Esophagus muscularis mucosa (tissue), 4 donors: ENCODE data around the gene KCNJ6. TPM values are rescaled to one million over a fixed set of nuclear protein-coding genes. Genes with fewer than 3 reads are reported as not detected.

Experiments used
- DNase-seq: peaks from one replicate; pipeline ENCODE4 v3.0.0-alpha.2; 2017; ENCODE audit errors: extremely low spot score
- H3K27ac ChIP-seq, 4 donors: fragments of 200-600 bp; sonication (generic); replicated peaks in 1 of 4; 1 replicate in 3 of 4; 2 replicates in 1 of 4; pipeline ENCODE4 v1.5.1; 2016 to 2019; ENCODE audit warnings: mild to moderate bottlenecking in 1 of 4
- H3K27me3 ChIP-seq, 4 donors: fragments of 200-600 bp; sonication (generic); one replicate each; pipeline versions ENCODE4 v1.5.1 to v1.6.0; 2016 to 2019
- H3K36me3 ChIP-seq, 4 donors: fragments of 200-600 bp; sonication (generic); one replicate each; pipeline ENCODE4 v1.5.1; 2016 to 2019
- H3K4me1 ChIP-seq, 4 donors: fragments of 200-600 bp; sonication (generic); one replicate each; pipeline ENCODE4 v1.5.1; 2016 to 2019
- H3K4me3 ChIP-seq, 4 donors: fragments of 200-600 bp; sonication (generic); 1 replicate in 2 of 4; 2 replicates in 2 of 4; pipeline ENCODE4 v1.5.1; 2016 to 2019; ENCODE audit warnings: mild to moderate bottlenecking in 4 of 4, moderate library complexity in 1 of 4
- H3K9me3 ChIP-seq, 4 donors: fragments of 200-600 bp; sonication (generic); 1 replicate in 3 of 4; 2 replicates in 1 of 4; pipeline ENCODE4 v1.5.1; 2016 to 2019
- EP300 ChIP-seq: sonication (generic); formaldehyde crosslinking; IDR thresholded peaks from one replicate; pipeline ENCODE4 v1.6.1; 2017; ENCODE audit warnings: antibody characterized with exemption
- POLR2A ChIP-seq: fragments of 450-650 bp; IDR thresholded peaks from one replicate; pipeline ENCODE4 v1.6.1; 2017; ENCODE audit warnings: antibody characterized with exemption, moderate library complexity, mild to moderate bottlenecking, low read depth
- POLR2AphosphoS5 ChIP-seq, 2 donors: sonication (generic); formaldehyde crosslinking; IDR thresholded peaks; one replicate each; pipeline ENCODE4 v1.6.1; 2017; ENCODE audit warnings: antibody characterized with exemption in 2 of 2
- WGBS: methylation state at CpG from one replicate; pipeline ENCODE4 v1.1.5; 2018; 5-methylcytosine and 5-hydroxymethylcytosine counted together
- intact Hi-C: fragments of 100-400 bp; cut with DNase I; formaldehyde crosslinking; loops from one replicate; pipeline ENCODE4 v1.15.1; 2023
- total RNA-seq, 4 donors: library from RNA; depleted of rRNA; stranded (reverse); fragments of >200 nt; gene quantifications; one replicate each; pipeline versions ENCODE4 v1.1.0 to v1.2.1, GENCODE V29; 2016
- TF ChIP-seq, protein P1 (sequence below), 3 experiments: fragments of 200-600 bp in 2 of 3; fragments of 450-650 bp in 1 of 3; sonication (generic) in 2 of 3; IDR thresholded peaks; one replicate each; pipeline ENCODE4 v1.5.1; 2017 to 2019; ENCODE audit warnings: antibody characterized with exemption in 3 of 3, mild to moderate bottlenecking in 2 of 3, moderate library complexity in 1 of 3

The KCNJ6 gene
- total RNA-seq, 4 donors from 2014 or later: under 0.01 TPM; not detected in 2

DNA sequence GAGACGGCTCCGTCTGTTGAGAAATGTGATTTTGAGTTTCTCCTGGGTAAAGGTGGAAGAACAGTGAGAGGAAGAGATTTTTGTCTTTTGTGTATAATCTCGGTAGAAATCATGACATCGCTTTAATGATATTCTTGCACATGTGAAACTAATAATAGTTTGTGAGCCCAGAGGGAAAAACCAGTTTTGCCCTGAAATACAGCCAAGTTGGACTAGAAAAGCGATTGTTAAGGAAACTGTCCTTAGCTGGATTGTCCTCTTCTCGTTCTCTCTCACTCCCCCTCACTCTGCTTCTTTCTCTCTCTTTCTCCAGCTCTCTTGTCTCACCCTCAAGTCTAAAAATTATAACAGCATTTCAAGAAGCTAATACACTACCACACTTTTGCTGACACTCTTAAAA is 17.1 kb downstream of the KCNJ6 start:
- Histone ChIP-seq H3K4me3 (no peak overlapping the region), H3K9me3 (no peaks in the 10 kb centered on the region), H3K36me3 (no peaks in the 10 kb centered on the region), H3K27ac (no peak overlapping the region), H3K4me1 (no peaks in the 10 kb centered on the region), H3K27me3 (peaks cover 0 to 27% (median 0%) of the 10 kb centered on the region in 4 donors)
- no peak for DNase-seq
- intact Hi-C loops: no loop called here
- whole genome bisulfite sequencing: 37% methylated on average over 6 of the region's 6 CpGs
- TF ChIP-seq POLR2AphosphoS5 (IDR thresholded peaks at IDR 0.05): no peak
- TF ChIP-seq, protein P1, sequence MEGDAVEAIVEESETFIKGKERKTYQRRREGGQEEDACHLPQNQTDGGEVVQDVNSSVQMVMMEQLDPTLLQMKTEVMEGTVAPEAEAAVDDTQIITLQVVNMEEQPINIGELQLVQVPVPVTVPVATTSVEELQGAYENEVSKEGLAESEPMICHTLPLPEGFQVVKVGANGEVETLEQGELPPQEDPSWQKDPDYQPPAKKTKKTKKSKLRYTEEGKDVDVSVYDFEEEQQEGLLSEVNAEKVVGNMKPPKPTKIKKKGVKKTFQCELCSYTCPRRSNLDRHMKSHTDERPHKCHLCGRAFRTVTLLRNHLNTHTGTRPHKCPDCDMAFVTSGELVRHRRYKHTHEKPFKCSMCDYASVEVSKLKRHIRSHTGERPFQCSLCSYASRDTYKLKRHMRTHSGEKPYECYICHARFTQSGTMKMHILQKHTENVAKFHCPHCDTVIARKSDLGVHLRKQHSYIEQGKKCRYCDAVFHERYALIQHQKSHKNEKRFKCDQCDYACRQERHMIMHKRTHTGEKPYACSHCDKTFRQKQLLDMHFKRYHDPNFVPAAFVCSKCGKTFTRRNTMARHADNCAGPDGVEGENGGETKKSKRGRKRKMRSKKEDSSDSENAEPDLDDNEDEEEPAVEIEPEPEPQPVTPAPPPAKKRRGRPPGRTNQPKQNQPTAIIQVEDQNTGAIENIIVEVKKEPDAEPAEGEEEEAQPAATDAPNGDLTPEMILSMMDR (IDR thresholded peaks at IDR 0.05): no peak
- TF ChIP-seq EP300: no peak
- TF ChIP-seq POLR2A: no peak

DNA sequence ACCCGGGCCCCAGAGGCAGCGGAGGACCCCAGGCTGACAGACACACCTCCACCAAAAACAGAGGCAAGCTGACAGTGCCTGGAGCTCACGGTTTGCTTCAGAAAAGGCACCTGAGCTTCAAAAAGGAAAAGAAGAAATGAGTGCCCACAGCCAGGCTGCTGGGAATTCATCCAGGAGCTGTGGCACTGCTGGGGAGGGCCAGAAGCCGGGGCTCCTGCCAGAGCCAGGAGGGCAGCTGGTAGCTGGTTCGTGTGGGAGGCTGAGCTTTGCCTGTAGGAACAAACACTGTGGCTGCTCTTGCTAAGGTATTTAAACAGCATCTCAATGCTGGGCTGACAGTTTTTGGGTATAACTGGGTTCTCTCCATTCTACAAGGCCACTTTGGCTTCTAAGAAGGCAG is 19.5 kb downstream of the KCNJ6 start:
- H3K36me3 ChIP-seq: no peaks in the 10 kb centered on the region
- TF ChIP-seq POLR2AphosphoS5 (IDR thresholded peaks at IDR 0.05): no peak
- TF ChIP-seq EP300: no peak
- TF ChIP-seq, protein P1 (IDR thresholded peaks at IDR 0.05): no peak
- no peak overlapping the region for H3K4me3 ChIP-seq
- no peaks in the 10 kb centered on the region for H3K4me1 ChIP-seq
- WGBS: 71% methylated on average over 4 of the region's 5 CpGs
- peaks cover 0 to 29% (median 0%) of the 10 kb centered on the region in 4 donors for H3K27me3 ChIP-seq
- no peak for DNase-seq
- intact Hi-C loops: no loop called here
- H3K27ac ChIP-seq: no peak overlapping the region
- no peaks in the 10 kb centered on the region for H3K9me3 ChIP-seq

DNA sequence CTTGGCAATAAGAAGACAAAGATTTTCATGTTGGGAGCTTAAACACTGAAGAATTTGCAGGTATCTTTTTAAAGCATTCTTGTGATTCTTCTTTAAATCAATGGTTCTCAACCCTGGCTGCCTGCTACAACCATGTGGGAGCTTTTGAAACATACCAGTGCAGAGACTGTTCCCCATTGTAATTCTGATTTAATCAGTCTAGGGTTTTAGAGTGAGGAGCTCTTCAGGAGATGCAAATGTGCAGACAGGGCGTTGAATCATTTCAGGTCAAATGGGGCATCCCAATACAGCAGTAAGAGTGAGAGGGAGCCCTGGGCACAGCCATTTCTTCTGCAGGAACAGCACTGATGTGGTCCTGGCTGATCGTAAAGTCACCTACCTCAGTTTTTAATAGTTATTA is 24.3 kb downstream of the KCNJ6 start:
- Histone ChIP-seq H3K36me3 (no peaks in the 10 kb centered on the region), H3K27me3 (peaks cover 0 to 31% (median 0%) of the 10 kb centered on the region in 4 donors), H3K4me1 (no peaks in the 10 kb centered on the region), H3K27ac (no peak overlapping the region), H3K9me3 (no peaks in the 10 kb centered on the region), H3K4me3 (no peak overlapping the region)
- no peak for DNase-seq
- intact Hi-C loops: no loop called here
- 78% methylated on average over 2 of the region's 2 CpGs for WGBS
- TF ChIP-seq, protein P1 (IDR thresholded peaks at IDR 0.05): no peak
- TF ChIP-seq EP300 (no peak), POLR2A (no peak), POLR2AphosphoS5 (IDR thresholded peaks at IDR 0.05) (no peak)

DNA sequence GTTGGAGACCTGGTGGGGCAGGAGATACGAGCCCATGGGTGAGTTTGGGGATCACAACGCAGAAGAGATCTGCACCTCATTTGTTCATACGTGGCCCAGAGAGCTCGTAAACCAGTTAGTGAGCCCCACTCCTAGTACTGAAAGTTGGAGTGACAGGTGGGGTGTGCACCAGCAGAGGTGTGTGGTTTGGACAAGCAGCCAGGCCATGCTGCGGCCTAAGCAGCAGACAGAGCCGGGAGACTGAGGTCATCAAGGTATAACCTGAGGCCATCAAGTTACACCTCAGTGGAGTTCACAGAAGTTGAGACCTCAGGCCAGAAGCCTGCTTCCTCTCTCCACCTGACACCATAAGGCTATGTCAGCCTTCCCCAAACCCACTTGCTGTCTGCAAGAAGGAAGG is 27.6 kb downstream of the KCNJ6 start:
- DNase-seq: no peak
- TF ChIP-seq POLR2AphosphoS5 (IDR thresholded peaks at IDR 0.05) (no peak), EP300 (no peak)
- TF ChIP-seq, protein P1 (IDR thresholded peaks at IDR 0.05): no peak
- intact Hi-C loops: loop anchor here (2.0 kb wide), 1 partner anchor 48 kb away; no protein-coding TSS in a partner anchor

DNA sequence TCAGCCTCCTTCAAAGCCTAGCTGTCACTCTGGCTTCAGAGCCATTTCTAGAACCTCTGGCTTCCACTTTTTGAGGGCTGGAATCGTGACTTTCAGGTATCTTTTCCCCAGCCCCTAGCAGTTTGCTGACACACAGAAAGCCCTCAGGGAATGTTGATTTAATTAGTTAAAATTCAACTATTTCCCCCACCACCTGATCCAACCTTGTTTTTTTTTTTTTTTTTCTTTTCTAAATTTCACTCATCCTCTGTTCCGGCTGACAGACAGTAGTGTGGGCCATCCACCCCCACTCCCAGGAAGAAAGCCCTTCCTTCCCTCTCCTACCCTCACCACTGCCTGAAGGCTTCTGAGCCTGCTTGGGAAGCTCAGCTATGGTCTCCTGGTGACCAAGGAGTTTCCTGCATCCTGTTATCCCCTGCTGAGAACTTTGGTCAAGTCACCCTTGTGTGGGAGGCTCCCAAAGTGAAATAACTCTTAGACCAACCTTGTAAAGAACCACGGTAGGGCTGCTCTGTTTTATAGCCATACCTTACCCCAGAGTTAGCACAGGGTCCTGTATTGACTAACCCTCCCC is 29.4 kb downstream of the KCNJ6 start:
- Histone ChIP-seq H3K9me3 (no peaks in the 10 kb centered on the region), H3K27me3 (peaks cover 0 to 19% (median 0%) of the 10 kb centered on the region in 4 donors), H3K36me3 (no peaks in the 10 kb centered on the region), H3K27ac (no peak overlapping the region), H3K4me1 (no peaks in the 10 kb centered on the region), H3K4me3 (no peak overlapping the region)
- TF ChIP-seq, protein P1 (IDR thresholded peaks at IDR 0.05): no peak
- TF ChIP-seq POLR2AphosphoS5 (IDR thresholded peaks at IDR 0.05) (no peak), POLR2A (no peak), EP300 (no peak)
- no peak for DNase-seq
- intact Hi-C loops: no loop called here
- WGBS: 73% methylated on average over 3 of the region's 3 CpGs

More for the DNA sequence above, 27.6 kb downstream of the KCNJ6 start:
- Histone ChIP-seq H3K36me3 (no peaks in the 10 kb centered on the region), H3K27me3 (peaks cover 0 to 19% (median 0%) of the 10 kb centered on the region in 4 donors), H3K27ac (no peak overlapping the region), H3K4me1 (no peaks in the 10 kb centered on the region), H3K9me3 (no peaks in the 10 kb centered on the region), H3K4me3 (no peak overlapping the region)
- 95% methylated on average over 6 of the region's 6 CpGs for WGBS
